T-helper 2 cell treated with Interferon-gamma antibody and Interleukin-4, amounts not matched to agents 100 ng/mL and 5 ng/mL, for 36 hours (primary cell): ENCODE measurements around the gene HHIPL1. TPM values are rescaled to one million over a fixed set of nuclear protein-coding genes. Genes with fewer than 3 reads are reported as not detected.

Source experiments
- intact Hi-C: fragments of 100-400 bp; cut with micrococcal nuclease; formaldehyde crosslinking; loops from one replicate; pipeline ENCODE4 v1.15.1; 2023
- total RNA-seq: library from RNA; stranded (reverse); gene quantifications from 2 replicates; pipeline ENCODE4 v1.2.3, GENCODE V29; 2022

Gene HHIPL1
- total RNA-seq, 1 donor from 2014 or later: not detected

- intact Hi-C loops: loop anchor here (10.0 kb wide), 1 partner anchor 688 kb away; the partner anchor contains the start of gene WDR25
Measured at GRCh38 chr14:99686557-99687283, 41.8 kb downstream of the HHIPL1 start.

- intact Hi-C loops: loop anchor here (10.0 kb wide), 1 partner anchor 687 kb away; the partner anchor contains the start of gene WDR25
Measured at GRCh38 chr14:99687284-99688209, 42.6 kb downstream of the HHIPL1 start.

DNA sequence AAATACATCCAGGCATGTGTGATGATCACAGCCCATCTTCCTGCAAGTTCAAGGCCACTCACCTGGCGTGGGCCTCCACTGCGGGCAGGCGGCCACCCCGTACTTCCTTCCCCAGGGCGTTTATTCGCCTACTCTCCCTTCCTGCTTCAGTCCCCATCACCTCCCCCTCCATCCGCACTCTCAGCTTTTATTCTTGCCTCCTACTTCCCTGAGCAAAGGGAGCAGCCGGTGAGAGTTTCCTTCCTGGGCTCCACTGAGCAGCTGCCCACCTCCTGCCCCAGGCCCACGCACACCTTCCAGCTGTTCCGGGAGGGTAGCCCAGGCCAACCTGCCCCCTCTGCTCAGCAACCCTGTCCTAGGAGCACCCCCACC is 43.3 kb downstream of the HHIPL1 start:
- intact Hi-C loops: loop anchor here (10.0 kb wide), 1 partner anchor 687 kb away; the partner anchor contains the start of gene WDR25

DNA sequence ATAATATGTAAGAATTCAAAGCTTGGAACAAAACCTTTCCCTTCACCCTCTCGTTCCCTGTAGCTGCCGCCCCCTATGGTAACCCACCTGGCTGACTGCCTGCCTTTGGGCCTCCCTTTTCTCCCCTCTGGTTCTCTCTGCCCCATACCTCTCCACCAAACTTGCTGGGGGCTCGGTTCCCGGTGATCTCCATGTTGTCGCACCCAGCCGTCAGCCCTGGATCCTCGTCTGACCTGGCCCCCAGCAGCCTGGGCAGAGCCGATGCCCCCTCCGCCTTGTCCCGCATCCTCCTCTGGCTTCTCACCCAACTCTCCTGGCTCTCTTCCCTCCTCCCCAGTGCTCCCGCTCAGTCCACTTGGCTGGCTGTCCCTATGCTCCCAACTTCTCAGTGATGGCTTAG is 43.7 kb downstream of the HHIPL1 start:
- intact Hi-C loops: loop anchor here (10.0 kb wide), 1 partner anchor 686 kb away; the partner anchor contains the start of gene WDR25

GRCh38 chr14:99689266-99690236 is 44.6 kb downstream of the HHIPL1 start:
- intact Hi-C loops: loop anchor here (10.0 kb wide), 1 partner anchor 685 kb away; the partner anchor contains the start of gene WDR25

DNA sequence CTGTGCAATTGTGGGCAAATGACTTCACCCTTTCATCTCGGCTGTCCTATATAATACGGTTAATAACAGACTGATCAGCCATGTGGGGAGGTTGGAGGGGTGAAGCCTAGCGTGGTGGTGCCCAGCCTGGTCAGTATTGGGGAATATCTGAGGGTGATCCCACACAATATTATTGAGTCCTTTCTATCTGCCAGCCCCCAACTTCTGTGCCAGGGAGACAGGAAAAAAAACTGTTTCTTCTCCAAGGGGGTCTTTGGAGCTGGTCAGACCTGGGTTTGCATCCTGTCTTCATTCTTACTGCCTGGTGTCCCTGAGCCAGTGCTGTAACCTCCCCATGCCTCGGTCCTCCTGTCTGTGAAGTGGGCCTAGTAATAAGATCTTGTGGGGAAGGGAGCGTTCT is 45.7 kb downstream of the HHIPL1 start:
- intact Hi-C loops: no loop called here

DNA sequence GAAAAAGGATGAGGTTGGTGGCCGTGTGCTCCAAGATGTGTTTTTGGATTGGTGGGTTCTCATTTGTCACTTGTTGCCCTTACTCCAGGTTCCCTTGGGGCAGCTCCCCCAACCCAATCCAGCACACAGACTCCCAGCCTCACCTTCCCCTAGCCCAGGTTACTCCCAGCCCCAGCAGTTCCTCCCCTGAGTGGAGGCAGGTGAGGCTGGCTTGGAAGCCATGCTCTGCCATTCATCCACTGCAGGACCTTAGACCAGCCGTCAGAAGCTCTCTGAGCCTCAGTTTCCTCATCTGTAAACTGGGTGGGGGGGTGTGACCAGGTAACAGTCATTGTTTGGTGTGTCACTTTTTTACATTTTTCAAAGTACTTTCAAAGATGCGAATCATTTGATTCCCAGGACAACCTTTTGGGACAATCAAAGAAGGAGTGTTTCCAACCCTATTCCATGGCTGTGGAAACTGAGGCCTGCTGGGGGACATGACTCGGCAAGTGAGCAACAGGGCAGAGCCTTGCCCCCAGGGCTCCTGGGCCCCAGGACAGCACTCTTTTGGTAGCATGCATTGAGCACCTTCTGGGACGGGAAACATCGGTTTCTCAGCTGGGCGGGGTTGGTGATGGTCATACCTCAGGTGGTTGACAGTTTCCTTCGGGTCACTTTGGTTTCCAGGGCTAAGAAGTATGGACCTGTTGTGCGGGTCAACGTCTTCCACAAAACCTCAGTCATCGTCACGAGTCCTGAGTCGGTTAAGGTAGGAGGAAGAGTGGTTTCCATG is 46.4 kb downstream of the HHIPL1 start:
- intact Hi-C loops: no loop called here

DNA sequence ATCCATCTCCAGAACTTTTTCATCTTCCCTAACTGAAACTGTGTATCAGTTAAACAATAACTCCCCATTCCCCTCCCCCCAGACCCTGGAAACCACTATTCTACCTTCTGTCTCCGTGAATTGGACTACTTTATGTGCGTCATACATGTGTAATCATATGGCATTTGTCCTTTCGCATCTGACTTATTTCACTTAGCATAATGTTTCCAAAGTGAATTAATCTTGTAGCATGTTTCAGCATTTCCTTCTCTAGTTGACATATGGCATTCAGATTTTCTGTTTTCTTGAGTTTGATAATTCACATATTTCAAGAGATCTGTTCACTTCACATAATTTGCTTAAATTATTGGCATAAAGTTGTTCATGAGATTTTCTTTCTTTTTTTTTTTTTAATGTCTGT is 49.0 kb downstream of the HHIPL1 start:
- intact Hi-C loops: no loop called here

DNA sequence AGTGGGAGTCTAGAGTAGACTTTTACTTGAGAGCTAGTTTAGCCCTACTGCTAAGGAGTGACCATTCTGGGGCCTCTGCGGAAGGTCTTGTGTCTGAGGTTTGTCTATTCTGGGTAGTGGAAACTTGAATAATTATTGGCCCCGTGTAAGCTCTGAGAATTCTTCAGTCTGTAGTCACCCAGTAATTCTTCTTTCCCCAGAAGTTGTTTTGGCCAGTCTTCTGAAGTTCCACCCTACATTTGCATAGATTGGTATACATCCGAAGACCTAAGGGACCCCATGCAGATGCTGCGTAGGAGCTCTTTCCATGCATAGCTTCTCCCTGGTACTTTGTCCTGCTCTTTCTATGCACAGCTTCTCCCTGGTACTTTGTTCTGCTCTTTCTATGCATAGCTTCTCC is 52.0 kb downstream of the HHIPL1 start:
- intact Hi-C loops: no loop called here

DNA sequence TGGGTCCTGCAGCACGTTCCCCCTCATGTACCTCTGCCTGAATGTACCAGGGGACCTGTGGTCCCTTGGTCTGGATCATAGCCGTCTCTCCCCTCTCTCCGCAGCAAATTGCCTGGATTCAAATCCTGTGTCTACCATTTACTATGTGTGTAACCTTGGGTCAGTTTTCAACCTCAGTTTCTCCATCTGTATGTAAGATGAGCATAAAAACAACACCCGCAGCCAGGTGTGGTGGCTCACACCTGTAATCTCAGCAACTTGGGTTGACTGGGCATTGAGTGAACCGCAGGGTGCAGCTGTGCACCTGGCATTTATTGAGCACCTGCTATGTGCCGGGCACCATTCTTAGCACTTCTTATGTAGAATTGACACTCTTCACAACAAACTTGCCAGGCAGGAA is 53.3 kb downstream of the HHIPL1 start:
- intact Hi-C loops: no loop called here

- intact Hi-C loops: no loop called here
Measured at GRCh38 chr14:99698642-99699041, 53.7 kb downstream of the HHIPL1 start.

- intact Hi-C loops: no loop called here
Measured at GRCh38 chr14:99699085-99699760, 54.3 kb downstream of the HHIPL1 start.

DNA sequence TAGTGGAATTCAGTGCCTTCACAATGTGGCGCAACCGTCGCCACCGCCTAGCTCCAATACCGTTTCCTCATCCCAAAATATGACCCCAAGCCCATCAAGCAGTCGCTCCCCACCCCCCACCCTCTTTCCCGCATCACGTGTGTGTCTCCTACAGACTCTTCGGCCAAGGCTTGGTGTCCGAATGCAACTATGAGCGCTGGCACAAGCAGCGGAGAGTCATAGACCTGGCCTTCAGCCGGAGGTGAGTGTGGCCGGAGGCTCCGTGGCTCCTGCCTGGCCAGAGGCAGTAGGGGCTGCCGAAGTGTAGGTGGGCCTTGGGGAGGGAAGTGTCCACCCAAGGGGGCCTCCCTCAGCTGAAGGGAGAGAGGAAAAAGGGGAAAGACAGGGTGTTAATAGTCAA is 54.9 kb downstream of the HHIPL1 start:
- intact Hi-C loops: no loop called here

DNA sequence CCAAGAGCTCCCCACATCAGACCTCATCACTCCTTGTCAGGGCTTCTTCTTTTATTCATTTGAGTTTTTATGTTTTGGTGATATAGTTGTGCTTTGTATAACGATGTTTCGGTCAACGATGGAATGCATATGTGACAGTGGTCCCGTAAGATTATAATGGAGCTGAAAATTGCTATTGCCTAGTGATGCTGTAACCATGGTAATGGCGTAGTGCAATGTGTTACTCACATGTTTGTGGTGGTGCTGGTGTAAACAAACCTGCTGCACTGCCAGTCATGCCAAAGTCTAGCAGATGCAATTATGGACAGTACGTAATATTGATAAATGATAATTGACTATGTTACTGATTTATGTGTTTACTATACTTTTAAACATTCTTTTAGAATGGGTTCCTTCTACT is 55.5 kb downstream of the HHIPL1 start:
- intact Hi-C loops: no loop called here

DNA sequence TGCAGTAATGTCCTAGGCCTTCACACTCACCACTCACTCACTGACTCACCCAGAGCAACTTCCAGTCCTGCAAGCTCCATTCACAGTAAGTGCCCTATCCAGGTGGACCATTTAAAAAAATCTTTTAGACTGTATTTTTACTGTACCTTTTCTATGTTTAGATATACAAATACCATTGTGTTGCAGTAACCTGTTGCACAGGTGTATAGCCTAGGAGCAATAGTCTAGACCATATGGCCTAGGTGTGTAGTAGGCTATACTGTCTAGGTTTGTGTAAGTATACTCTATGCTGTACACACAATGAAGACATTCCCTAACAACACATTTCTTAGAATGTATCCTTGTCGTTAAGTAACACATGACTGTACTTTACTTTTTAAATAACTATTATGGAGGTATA is 56.3 kb downstream of the HHIPL1 start:
- intact Hi-C loops: no loop called here

- intact Hi-C loops: no loop called here
Measured at GRCh38 chr14:99702115-99702514, 57.2 kb downstream of the HHIPL1 start.

DNA sequence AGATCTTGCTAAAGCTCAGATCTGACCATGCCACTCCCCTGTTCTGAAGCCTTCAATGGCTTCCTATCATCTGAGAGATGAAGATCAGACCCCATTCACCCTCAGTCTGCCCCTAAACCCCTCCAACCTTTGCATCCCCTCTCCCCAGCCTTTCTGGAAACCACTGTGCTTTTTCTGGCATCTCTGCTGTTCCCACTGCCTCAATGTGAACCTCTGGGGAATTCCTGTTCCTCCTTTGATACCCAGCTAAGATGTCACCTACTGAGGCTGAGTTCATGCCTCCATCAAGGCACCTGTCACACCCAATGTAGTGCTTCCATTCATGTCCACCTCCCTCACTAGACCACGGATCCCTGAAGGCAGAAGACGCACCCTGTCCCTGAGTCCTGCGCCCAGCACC is 58.5 kb downstream of the HHIPL1 start:
- intact Hi-C loops: no loop called here

GRCh38 chr14:99704037-99704436 is 59.1 kb downstream of the HHIPL1 start:
- intact Hi-C loops: no loop called here

DNA sequence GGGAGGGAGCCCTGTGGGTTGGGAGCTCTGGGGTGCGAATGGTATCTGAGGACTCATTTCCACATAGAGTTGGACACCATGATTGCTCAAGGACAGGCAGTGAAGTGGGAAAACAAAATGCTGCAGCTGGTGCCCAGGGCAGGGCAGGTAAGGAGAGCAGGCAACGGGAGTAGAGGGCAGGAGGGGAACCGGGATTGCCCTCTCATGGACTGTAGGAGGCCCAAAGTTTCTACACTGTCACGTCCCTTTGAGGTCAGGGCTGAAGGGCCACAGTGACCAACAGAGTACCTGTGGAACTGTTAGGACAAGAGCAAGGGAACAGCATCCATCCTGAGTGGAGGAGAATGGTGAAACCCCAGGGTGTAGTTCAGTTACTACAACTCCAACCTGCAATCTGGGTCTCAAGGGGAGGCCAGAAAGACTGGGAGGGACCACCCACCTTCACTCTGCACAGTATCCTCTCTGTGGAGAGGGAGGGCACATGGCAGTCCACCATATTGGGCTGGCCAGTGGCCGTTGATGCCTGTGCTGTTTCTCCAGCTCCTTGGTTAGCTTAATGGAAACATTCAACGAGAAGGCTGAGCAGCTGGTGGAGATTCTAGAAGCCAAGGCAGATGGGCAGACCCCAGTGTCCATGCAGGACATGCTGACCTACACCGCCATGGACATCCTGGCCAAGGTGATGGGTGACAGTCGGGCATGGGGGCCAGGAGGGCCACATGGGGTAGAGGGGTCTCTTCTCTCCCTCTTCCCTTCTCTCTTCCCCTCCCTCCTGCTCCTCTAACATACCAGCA is 61.4 kb downstream of the HHIPL1 start:
- intact Hi-C loops: no loop called here
